GM11168 (cell line): ENCODE data around the gene ZW10.
"Not testable (repeated sequence)": the region's sequence is repeated elsewhere in the genome, so short reads cannot be mapped to it uniquely, and the experiment has no call there.

Experiments
- in situ Hi-C: fragments of 300-500 bp; cut with MboI; formaldehyde crosslinking; loops from one replicate; pipeline ENCODE4 v1.12.0; 2022; ENCODE audit warnings: low sequenced_read_pairs; ENCODE audit not compliant: unreplicated experiment

Gene ZW10

DNA sequence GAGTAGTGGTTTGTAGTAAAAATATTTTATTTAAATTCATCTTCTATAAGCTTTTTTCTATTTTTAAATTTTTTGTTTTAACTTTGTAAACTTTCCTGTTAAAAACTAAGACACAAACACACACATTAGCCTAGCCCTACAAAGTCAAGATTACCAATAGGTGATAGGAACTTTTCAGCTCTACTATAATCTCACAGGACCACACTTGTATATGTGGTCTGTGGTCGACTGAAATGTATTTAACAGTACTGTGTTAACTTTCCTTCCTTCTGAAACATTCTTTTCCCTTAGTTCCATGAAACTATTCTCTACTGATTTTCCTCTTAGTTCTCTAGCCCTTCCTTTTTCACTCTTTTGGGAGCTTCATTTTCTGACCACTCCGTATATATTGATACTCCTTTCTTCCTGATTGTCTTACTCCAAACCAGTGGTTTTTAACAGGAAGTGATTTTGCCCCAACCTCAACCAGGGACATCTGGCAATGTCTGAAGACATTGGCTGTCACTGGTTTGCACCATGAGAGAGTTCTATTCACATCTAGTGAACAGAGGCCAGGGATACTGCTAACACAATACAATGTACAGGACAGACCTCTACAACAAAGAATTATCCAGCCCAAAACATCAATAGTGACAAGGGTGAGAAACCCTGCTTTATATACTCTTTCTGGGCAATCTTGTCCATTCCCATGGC is 8.8 kb downstream of the ZW10 start:
- in situ Hi-C loops: loop anchor here (25.0 kb wide), 1 partner anchor 452 kb away; the partner anchor contains the start of gene TTC12

DNA sequence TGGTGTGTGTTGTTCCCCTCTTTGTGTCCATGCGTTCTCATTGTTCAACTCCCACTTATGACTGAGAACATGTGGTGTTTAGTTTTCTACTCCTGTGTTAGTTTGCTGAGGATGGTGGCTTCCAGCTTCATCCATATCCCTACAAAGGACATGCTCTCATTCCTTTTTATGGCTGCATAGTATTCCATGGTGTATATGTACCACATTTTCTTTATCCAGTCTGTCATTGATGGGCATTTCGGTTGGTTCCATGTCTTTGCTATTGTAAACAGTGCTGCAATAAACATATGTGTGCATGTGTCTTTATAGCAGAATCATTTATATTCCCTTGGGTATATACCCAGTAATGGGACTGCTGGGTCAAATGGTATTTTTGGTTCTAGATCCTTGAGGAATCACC is 10.5 kb downstream of the ZW10 start:
- in situ Hi-C loops: loop anchor here (25.0 kb wide), 1 partner anchor 451 kb away; the partner anchor contains the start of gene TTC12

DNA sequence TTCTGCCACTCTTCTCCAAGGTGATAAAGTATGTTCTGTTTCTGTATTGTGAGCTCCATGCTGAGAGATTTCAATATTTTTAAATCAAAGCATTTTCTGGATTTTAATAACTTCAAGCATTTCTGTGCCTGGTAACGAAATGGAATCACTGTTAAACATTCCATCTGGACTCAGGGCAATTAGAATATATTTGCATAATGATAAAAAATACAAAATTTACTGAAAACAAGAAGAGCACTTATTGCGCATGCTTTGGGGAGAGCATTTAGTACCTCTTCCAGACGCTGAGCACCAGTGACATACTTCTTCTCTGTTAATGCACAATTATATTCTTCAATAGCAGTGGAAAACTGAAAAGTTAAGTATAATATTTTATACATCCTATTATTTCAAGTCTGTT is 13.3 kb downstream of the ZW10 start:
- in situ Hi-C loops: loop anchor here (25.0 kb wide), 1 partner anchor 448 kb away; the partner anchor contains the start of gene TTC12

DNA sequence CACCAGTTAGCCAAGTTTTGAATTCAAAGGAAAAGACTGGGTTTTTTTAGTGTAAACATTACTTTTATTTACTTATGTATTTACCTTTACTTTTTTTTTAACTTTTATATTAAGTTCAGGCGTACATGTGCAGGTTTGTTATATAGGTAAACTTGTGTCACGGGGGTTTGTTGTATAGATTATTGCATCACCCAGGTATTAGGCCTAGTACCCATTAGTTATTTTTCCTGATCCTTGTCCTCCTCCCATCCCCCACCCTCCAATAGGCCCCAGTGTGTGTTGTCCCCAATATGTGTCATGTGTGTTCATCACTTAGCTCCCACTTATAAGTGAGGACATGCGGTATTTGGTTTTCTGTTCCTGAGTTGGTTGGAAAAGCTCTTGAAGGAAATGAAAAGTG is 20.6 kb downstream of the ZW10 start:
- in situ Hi-C loops: loop anchor here (25.0 kb wide), 1 partner anchor 441 kb away; the partner anchor contains the start of gene TTC12

DNA sequence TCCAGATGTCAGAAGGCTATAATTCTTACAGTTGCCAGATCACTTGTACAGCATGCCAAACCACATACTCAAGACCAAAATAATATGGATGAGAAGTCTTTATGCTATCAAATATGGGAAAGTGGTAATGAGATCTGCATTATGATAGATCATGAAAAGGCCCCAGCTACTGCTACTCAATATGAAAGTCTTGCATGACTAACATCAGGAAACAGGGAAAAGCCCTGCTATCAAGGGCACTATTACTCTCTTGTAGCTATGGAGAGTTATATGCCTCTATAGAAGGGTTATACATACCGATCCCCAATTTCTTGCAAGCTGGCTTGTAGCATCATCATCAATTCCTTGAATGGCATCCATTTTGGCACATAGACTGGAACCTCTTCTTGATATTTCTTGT is 37.2 kb downstream of the ZW10 start:
- in situ Hi-C loops: no loop called here

DNA sequence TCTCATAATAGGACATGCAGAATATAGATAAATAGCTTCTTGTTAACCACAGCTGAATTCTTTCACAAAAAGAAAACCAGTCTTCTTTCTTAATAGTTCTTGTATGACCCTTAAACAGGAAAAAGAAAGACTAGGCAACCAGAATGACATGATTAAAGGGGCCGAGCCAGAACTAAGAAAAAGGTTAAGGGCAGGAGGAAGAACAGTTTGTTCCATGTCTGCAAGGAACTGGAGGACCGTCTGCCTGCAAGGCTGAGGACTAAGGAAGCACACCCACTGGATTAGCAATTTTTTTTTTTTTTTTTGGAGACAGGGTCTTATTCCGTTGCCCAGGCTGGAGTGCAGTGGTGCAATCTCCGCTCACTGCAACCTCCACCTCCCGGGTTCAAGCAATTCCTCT is 41.4 kb downstream of the ZW10 start:
- in situ Hi-C loops: no loop called here

DNA sequence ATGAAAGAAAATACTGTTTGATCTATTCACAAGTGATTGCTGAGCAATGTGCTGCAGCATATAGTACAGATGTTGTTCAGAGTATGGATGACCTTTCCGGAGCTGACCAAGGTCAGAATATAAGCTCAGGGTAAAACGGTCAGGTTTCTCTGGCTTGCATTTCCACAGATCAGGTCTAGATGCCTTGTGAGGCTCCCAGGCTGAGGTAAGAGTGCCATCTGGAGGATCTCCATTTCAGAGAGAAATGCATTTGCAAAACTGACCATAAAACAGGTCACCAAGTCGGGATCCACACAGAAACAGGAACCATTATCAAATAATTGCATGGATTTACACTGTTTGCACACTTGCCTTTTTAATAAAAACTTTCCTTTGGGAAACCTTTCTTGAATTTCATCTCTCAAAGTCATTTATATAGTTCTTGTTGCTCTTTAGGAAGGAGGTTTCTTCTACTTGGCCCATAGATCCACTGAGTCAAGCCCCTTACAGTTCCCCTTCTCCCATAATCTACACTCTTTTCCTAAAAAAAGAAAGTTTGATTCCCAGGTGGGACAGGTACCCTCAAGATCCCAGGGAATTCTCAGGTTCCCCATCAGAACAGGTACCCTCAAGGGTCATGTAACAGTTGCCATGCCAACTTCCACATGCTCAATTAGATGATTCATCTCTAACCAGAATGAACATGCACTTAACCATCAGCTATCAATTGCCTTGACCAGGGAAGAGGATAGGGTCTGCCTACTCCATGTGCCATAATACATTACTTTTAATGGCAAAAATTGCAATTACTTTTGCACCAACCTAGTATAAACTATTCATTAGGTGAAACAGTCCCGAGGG is 42.4 kb downstream of the ZW10 start:
- in situ Hi-C loops: no loop called here

DNA sequence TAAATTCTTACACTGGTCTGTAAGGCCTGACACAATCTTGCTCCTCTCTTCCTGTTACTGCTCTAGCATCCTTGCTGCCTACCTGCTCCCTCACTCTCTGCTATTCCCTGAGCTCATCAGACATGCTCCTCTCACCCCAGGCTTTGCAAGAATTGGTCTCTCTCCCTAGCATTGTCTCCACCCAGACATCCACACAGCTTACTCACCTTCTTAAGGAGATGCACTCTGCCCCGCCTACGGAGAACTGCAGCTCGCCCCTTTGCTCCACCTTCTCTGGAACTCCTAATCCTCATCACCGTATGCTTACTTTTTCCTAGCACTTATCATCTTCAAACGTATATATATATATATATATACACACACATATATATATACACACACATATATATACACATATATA is 44.0 kb downstream of the ZW10 start:
- in situ Hi-C loops: no loop called here

DNA sequence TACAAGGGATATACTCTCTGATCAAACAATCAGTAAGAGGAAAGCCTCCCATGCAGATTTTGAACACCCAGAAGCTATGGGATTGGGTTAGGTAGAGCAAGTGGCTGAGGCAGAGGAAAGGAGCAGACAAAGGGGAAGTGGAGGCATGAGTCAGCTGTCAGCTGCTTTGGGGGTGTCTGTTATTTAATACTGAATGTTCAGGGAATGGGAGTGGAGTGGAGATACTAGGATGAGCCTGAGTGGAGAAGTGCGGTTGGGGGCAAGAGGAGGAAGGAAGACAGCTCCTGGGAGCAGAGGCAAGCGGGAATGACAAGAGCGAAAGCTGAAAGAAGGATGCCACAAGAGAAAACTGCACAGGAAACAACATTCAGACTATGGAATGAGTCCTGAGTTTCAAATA is 44.7 kb downstream of the ZW10 start:
- in situ Hi-C loops: no loop called here

- in situ Hi-C loops: no loop called here
Observed at GRCh38 chr11:113725913-113726312, 47.6 kb downstream of the ZW10 start.

DNA sequence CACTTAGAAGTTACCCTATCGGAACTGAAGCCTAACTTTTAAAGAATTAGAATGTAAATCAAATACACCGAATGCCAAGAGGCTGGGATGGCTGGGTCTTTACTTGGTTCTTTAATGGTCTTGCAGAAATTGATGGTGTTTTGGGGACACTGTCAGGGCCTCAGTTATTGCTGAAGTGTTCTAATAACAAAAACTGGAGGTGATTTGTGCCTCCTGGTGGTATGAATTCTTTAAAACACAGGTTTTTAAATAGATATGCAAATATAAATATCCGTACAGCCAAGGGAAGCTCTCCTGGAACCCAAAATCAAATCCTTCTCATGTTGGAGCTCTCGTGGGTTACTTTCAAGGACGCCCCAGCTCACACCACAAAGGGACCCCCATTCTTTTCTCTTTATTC is 48.1 kb downstream of the ZW10 start:
- in situ Hi-C loops: no loop called here

DNA sequence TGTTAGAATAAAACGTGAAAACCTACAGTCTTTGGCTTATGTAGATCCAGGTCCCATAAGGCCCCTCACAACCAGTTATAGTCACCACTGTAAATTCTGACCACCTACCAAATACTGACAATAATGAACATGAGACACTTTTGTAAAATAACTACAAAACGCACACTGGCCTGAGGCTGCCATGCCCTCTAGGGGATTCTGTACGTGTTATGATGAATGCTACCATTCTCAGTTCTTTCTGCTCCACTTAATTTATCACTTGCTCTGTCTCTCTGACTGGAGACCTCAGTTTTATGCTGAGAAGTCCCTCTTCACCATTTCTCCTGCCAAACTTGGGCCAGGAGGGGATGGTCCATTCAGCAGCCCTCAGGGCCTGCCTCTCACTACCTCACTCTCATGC is 48.7 kb downstream of the ZW10 start:
- in situ Hi-C loops: no loop called here

GRCh38 chr11:113723787-113724186 is 49.7 kb downstream of the ZW10 start:
- in situ Hi-C loops: no loop called here

- in situ Hi-C loops: no loop called here
Observed at GRCh38 chr11:113722934-113723333, 50.6 kb downstream of the ZW10 start.

GRCh38 chr11:113722221-113722620 is 51.3 kb downstream of the ZW10 start:
- in situ Hi-C loops: no loop called here

DNA sequence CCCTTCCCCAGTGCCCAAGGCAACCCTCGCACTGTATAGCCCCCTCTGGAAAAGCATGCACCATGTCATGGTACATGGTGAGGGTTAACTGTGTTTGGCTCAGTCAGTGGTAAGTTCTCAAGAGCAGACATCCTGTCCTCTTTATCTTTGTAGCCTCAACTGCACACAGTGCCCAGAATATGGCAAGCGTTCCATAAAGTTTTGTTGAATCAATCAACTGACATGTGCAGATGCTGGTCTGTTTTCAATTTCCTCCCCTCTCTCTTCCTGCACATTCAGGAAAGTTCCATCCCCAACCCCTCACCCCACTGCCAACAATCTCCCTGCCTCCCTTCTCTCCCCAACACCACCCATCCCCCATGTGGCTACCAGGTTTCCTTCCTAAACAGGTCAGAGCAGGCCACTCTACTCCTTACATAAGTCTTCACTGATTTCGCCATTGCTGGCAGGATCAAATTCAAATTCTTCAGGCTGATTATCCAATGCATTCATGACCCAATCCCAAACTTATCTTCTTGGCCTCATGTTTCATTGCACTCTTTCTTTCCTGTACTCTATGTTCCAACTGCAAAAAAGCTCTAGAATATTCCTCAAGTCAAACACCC is 51.9 kb downstream of the ZW10 start:
- in situ Hi-C loops: no loop called here

GRCh38 chr11:113720478-113720877 is 53.0 kb downstream of the ZW10 start:
- in situ Hi-C loops: not testable (repeated sequence)

- in situ Hi-C loops: no loop called here
Observed at GRCh38 chr11:113715882-113716625, 57.4 kb downstream of the ZW10 start.

DNA sequence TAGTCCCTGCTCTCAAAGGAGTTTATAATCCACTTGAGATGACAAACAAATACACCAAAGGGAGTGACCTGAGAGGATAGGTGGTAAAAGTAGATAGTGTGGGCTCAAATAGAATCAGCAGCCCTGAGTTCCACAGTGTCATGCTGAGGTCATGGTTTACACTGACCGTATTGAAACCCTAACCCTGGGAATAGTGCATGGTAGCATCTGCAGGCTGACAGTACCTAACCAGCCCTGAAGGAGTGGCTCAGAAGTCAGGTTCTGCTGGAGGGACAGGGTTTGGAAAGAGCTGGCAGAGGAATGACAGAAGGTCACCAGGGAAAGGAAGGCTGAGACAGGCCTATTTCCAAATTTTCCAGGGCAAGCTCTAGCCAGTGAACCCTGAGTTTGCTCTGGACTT is 58.2 kb downstream of the ZW10 start:
- in situ Hi-C loops: no loop called here

- in situ Hi-C loops: no loop called here
Observed at GRCh38 chr11:113710989-113711388, 62.5 kb downstream of the ZW10 start.
